Karpas-422 (cell line): ENCODE data around the gene CLEC2L. TPM values are rescaled to one million over a fixed set of nuclear protein-coding genes. Genes with fewer than 3 reads are reported as not detected.

Experiments
- DNase-seq: peaks from one replicate; pipeline ENCODE4 v3.0.0-alpha.2; 2015
- H2AFZ ChIP-seq: fragments of 200-600 bp; sonication (generic); 2 replicates; pipeline ENCODE4 v1.6.1; 2014; ENCODE audit warnings: antibody characterized with exemption, low read length, mixed read lengths
- H3K27ac ChIP-seq: fragments of 200-600 bp; sonication (generic); 2 replicates; pipeline ENCODE4 v1.5.1; 2014; ENCODE audit warnings: mild to moderate bottlenecking, low read length, moderate library complexity
- H3K27me3 ChIP-seq: fragments of 200-600 bp; sonication (generic); 2 replicates; pipeline ENCODE4 v1.6.1; 2014; ENCODE audit warnings: low read length, mixed read lengths
- H3K36me3 ChIP-seq: fragments of 200-600 bp; sonication (generic); 2 replicates; pipeline ENCODE4 v1.6.1; 2014; ENCODE audit warnings: low read length, mixed read lengths; ENCODE audit not compliant: insufficient read depth
- H3K4me1 ChIP-seq: fragments of 200-600 bp; sonication (generic); 2 replicates; pipeline ENCODE4 v1.6.1; 2014; ENCODE audit warnings: mild to moderate bottlenecking, low read length, mixed read lengths
- H3K4me2 ChIP-seq: fragments of 200-600 bp; sonication (generic); 2 replicates; pipeline ENCODE4 v1.6.1; 2014; ENCODE audit warnings: low read length, low read depth, mild to moderate bottlenecking; ENCODE audit not compliant: poor library complexity, severe bottlenecking
- H3K4me3 ChIP-seq: fragments of 200-600 bp; sonication (generic); 2 replicates; pipeline ENCODE4 v1.5.1; 2014; ENCODE audit warnings: mild to moderate bottlenecking, antibody characterized with exemption, low read length, mixed read lengths
- H3K79me2 ChIP-seq: fragments of 200-600 bp; sonication (generic); 2 replicates; pipeline ENCODE4 v1.6.1; 2014; ENCODE audit warnings: mild to moderate bottlenecking, low read length, mixed read lengths
- H3K9ac ChIP-seq: fragments of 200-600 bp; sonication (generic); 2 replicates; pipeline ENCODE4 v1.6.0; 2014; ENCODE audit warnings: low read length
- H3K9me2 ChIP-seq: fragments of 200-600 bp; sonication (generic), shearing (Covaris generic); replicated peaks from 2 replicates; pipeline ENCODE4 v1.6.0; 2014; ENCODE audit warnings: mild to moderate bottlenecking, low read length, moderate library complexity; ENCODE audit not compliant: insufficient read depth
- H3K9me3 ChIP-seq: fragments of 300-700, 200-600 bp; sonication (generic); 2 replicates; pipeline ENCODE4 v1.6.1; 2014; ENCODE audit warnings: low read length, mixed read lengths
- H4K20me1 ChIP-seq: fragments of 200-600 bp; sonication (generic); 2 replicates; pipeline ENCODE4 v1.6.1; 2014; ENCODE audit warnings: mild to moderate bottlenecking, antibody characterized with exemption, low read length, low read depth; ENCODE audit not compliant: insufficient read depth
- total RNA-seq: library from RNA; depleted of rRNA; stranded (reverse); fragments of >200 nt; shearing (Covaris generic); gene quantifications from 2 replicates; pipeline ENCODE4 v1.2.3, GENCODE V29; 2014; ENCODE audit warnings: low replicate concordance

The CLEC2L gene
- total RNA-seq, 1 experiment from 2014 or later = not detected

GRCh38 chr7:139566075-139566474, 42.6 kb downstream of the CLEC2L start:
- H3K79me2 ChIP-seq = no peaks in the 10 kb centered on the region
- H3K4me1 ChIP-seq = no peaks in the 10 kb centered on the region
- H2AFZ ChIP-seq = no peak overlapping the region
- no peak overlapping the region for H3K4me2 ChIP-seq
- H3K36me3 ChIP-seq = no peaks in the 10 kb centered on the region
- H3K27ac ChIP-seq = no peak overlapping the region
- no peak overlapping the region for H3K4me3 ChIP-seq
- H3K27me3 ChIP-seq = no peaks in the 10 kb centered on the region
- H3K9me3 ChIP-seq = no peaks in the 10 kb centered on the region
- no peak overlapping the region for H3K9ac ChIP-seq
- H3K9me2 ChIP-seq = no peaks in the 10 kb centered on the region
- H4K20me1 ChIP-seq = no peaks in the 10 kb centered on the region
- DNase-seq = no peak

DNA sequence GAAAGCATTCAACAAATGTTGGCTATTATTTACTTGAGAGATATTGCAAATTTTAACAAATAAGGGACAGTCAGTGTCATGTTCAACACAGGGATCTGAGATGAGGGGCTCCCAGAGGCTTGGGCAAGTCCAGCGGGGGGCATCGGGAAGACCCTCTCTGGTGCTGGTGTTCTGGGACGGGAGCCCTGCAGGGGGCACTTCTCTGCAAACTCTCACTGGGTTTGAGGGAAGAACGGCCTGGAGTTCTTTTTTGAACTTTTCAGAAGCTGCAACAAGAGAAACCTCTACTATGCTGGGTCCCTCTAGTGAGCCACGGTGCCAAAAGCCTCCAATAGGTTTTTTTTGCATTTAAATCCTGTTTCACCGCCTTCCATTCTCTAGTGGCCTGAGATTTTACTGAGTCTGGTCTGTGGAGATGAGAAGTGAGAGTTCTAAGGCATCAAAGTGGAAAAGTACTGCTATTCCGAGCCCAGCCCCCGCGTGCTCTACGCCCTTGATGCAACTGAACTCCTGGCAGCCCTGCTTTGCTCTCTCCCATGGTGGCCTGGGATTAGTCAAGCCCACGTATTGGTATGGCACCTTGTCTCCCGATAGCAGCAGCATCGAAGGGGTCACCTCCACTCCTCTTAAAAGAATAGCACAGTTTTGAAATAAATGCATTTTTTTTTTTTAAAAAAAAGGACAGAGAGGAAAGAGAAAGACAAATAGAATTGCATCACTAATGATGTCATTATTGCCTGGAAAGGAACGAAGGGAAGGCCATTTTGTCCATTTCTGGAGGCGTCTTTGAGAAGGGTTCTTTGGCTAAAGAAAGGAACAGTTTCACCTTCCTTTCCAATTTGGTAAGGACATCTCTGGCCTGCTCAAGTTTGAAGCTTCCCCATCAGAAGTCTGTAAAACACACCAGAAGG, 43.5 kb downstream of the CLEC2L start:
- Histone ChIP-seq H3K9me3 (no peaks in the 10 kb centered on the region), H3K36me3 (no peaks in the 10 kb centered on the region), H3K4me1 (no peaks in the 10 kb centered on the region), H3K79me2 (no peaks in the 10 kb centered on the region), H2AFZ (no peak overlapping the region), H3K4me2 (no peak overlapping the region), H3K4me3 (no peak overlapping the region), H3K9me2 (no peaks in the 10 kb centered on the region), H3K27ac (no peak overlapping the region), H4K20me1 (no peaks in the 10 kb centered on the region), H3K9ac (no peak overlapping the region), H3K27me3 (no peaks in the 10 kb centered on the region)
- DNase-seq = no peak

DNA sequence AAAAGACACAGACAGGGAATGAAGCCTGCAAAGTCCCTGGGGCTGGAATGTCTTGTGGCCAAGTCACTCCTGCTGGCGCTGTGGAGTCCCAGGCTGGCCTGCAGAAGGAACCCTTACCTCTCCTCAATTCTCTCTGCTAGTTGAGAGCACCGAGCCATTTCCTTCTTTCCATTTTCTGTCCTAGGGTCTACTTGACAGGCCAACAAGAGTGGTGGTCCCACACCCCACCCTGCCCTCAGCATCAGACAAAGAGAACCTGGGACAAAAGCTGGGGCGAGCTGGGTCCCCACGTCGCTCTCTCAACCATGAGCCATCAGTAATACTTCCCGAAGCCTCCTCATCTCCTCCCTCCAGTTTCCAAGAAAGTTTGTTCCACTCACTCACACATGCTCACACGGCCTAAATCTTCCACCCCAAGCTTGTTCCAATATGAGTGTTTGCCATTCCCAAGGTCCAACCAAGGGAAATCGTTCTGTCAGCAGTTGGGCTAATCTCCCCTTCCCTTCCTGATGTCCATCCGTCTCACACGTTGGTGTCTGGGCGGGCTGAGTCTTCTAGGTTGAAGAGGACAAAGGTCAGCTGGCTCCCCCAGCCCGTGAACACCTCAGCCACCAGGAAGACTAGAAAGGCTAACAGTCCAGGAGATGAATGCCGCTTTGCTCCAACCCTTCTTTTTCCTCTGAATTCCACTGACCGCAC, 44.3 kb downstream of the CLEC2L start:
- Histone ChIP-seq H3K4me2 (no peak overlapping the region), H4K20me1 (no peaks in the 10 kb centered on the region), H3K9me2 (no peaks in the 10 kb centered on the region), H3K9me3 (no peaks in the 10 kb centered on the region), H3K36me3 (no peaks in the 10 kb centered on the region), H3K4me3 (no peak overlapping the region), H3K27ac (no peak overlapping the region), H3K4me1 (no peaks in the 10 kb centered on the region), H2AFZ (no peak overlapping the region), H3K27me3 (no peaks in the 10 kb centered on the region), H3K79me2 (no peaks in the 10 kb centered on the region), H3K9ac (no peak overlapping the region)
- DNase-seq = no peak

DNA sequence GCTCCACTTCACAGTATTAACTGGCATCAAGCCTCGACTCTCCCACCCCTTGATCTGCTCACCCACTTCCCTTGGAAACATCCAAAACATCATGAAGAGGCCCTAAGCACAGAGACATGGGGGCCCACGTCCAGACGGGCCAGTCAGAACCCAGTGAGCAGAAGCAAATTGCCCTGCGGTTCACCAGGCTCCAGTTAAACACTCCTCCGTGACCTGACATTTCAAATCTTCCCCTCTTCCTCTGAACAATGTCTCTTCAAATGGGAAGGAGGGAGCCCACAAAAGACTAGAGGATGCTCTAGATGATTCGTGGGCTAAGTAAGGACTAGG, 44.8 kb downstream of the CLEC2L start:
- Histone ChIP-seq H3K79me2 (no peaks in the 10 kb centered on the region), H3K27ac (no peak overlapping the region), H3K27me3 (no peaks in the 10 kb centered on the region), H3K4me3 (no peak overlapping the region), H3K9me2 (no peaks in the 10 kb centered on the region), H3K9ac (no peak overlapping the region), H3K9me3 (no peaks in the 10 kb centered on the region), H4K20me1 (no peaks in the 10 kb centered on the region), H3K4me1 (no peaks in the 10 kb centered on the region), H2AFZ (no peak overlapping the region), H3K36me3 (no peaks in the 10 kb centered on the region), H3K4me2 (no peak overlapping the region)
- DNase-seq = no peak

DNA sequence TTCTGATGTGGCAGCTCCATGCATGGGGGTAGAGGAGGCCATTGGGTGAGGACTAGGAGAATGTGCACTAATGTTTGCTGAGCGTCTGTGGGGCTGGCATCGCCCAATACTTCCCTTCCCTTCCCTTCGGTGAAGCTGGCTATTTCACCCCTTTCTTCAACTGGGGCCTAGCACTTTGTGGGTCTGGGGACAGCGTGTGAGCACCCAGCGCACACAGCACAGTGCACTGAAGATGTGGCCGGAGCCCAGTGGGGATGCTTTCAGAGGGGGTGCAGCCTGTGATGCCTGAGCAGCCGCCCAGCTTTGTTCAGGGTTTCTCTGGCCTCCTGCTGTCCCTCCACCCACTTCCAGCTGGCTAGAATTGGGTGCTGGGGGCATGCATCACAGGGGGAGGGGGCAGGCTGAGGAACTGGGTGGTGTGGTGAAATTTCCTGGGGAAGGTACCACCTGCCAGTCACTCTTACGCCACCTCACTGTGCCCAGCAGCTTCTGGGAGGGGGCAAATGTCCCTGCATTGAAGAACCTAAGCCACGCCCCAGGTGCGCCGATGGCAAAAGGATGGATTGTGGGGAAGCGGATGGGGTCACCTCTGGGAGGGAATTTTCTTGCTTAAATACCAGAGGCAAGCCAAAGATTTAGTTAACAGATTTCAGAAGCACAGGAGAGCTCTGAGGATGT, 45.5 kb downstream of the CLEC2L start:
- DNase-seq = no peak
- no peaks in the 10 kb centered on the region for H3K36me3 ChIP-seq
- no peaks in the 10 kb centered on the region for H3K4me1 ChIP-seq
- H2AFZ ChIP-seq = no peak overlapping the region
- no peaks in the 10 kb centered on the region for H3K79me2 ChIP-seq
- no peak overlapping the region for H3K4me3 ChIP-seq
- no peaks in the 10 kb centered on the region for H3K9me3 ChIP-seq
- H3K27me3 ChIP-seq = no peaks in the 10 kb centered on the region
- H3K9me2 ChIP-seq = no peaks in the 10 kb centered on the region
- no peak overlapping the region for H3K4me2 ChIP-seq
- no peaks in the 10 kb centered on the region for H4K20me1 ChIP-seq
- H3K9ac ChIP-seq = no peak overlapping the region
- no peak overlapping the region for H3K27ac ChIP-seq

GRCh38 chr7:139570119-139570518, 46.6 kb downstream of the CLEC2L start:
- H2AFZ ChIP-seq = no peak overlapping the region
- H3K9me2 ChIP-seq = no peaks in the 10 kb centered on the region
- no peaks in the 10 kb centered on the region for H3K4me1 ChIP-seq
- H4K20me1 ChIP-seq = no peaks in the 10 kb centered on the region
- DNase-seq = no peak
- H3K79me2 ChIP-seq = no peaks in the 10 kb centered on the region
- no peaks in the 10 kb centered on the region for H3K36me3 ChIP-seq
- no peaks in the 10 kb centered on the region for H3K9me3 ChIP-seq
- no peak overlapping the region for H3K4me3 ChIP-seq
- no peak overlapping the region for H3K9ac ChIP-seq
- no peaks in the 10 kb centered on the region for H3K27me3 ChIP-seq
- no peak overlapping the region for H3K4me2 ChIP-seq
- no peak overlapping the region for H3K27ac ChIP-seq

DNA sequence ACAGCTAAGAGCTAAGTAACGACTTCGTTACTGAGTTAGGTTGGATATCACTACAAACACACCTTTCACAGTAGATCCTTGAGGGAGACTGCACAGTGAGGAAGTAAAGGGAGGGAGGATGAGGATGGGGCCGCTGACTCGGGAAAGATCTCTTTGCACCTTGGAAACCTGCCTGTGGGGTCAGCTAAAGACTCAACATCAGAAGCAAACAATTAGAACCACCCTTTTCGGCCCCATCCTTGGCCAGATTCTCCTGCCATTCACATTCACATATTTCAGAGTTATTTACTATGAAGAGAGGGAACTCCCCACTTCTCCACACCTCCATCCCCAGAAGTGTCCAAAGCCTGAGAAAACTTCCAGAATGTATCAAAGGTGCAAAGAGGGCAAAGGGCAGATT, 47.1 kb downstream of the CLEC2L start:
- H4K20me1 ChIP-seq = no peaks in the 10 kb centered on the region
- no peak overlapping the region for H3K4me2 ChIP-seq
- no peak overlapping the region for H2AFZ ChIP-seq
- no peak for DNase-seq
- H3K27ac ChIP-seq = no peak overlapping the region
- no peaks in the 10 kb centered on the region for H3K36me3 ChIP-seq
- no peak overlapping the region for H3K4me3 ChIP-seq
- H3K79me2 ChIP-seq = no peaks in the 10 kb centered on the region
- no peaks in the 10 kb centered on the region for H3K9me3 ChIP-seq
- H3K9me2 ChIP-seq = no peaks in the 10 kb centered on the region
- no peak overlapping the region for H3K9ac ChIP-seq
- no peaks in the 10 kb centered on the region for H3K4me1 ChIP-seq
- H3K27me3 ChIP-seq = no peaks in the 10 kb centered on the region

DNA sequence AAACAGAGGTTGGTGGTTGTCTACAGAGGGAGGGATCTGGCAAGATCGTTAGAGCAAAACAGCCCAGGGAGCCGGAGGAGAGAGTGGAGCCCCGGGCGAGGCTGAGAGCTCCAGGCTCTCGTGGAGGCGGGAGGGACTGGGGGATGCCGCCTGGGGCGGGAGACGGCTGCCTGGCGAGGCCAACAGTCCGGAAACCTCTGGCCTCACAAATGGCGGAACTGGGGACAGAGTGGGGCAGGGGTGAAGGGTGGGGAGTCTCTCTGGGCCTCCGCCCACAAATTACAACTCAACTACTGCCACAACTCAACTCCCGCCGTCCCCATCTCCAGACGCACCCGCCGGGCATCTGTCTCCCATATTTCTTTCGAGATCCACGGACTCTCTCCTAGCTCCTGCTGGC, 47.7 kb downstream of the CLEC2L start:
- Histone ChIP-seq H3K9me3 (no peaks in the 10 kb centered on the region), H3K27me3 (no peaks in the 10 kb centered on the region), H3K9ac (no peak overlapping the region), H3K36me3 (no peaks in the 10 kb centered on the region), H4K20me1 (no peaks in the 10 kb centered on the region), H3K4me3 (no peak overlapping the region), H3K27ac (no peak overlapping the region), H3K9me2 (no peaks in the 10 kb centered on the region), H3K4me1 (no peaks in the 10 kb centered on the region), H3K4me2 (no peak overlapping the region), H2AFZ (no peak overlapping the region), H3K79me2 (no peaks in the 10 kb centered on the region)
- DNase-seq = no peak
